GM12875 (cell line): ENCODE data around the gene CDHR4.
"Not testable (repeated sequence)": the region's sequence is repeated elsewhere in the genome, so short reads cannot be mapped to it uniquely, and the experiment has no call there.

ENCODE experiments used
- H3K4me3 ChIP-seq: one replicate; pipeline ENCODE4 v1.5.1; 2011; ENCODE audit warnings: low read depth, low read length, control low read depth
- CTCF ChIP-seq: IDR thresholded peaks from 2 replicates; pipeline ENCODE4 v1.5.1; 2011; ENCODE audit warnings: low read depth, mild to moderate bottlenecking, control low read depth, inconsistent platforms, low read length, moderate library complexity, borderline replicate concordance; ENCODE audit not compliant: insufficient read depth

The CDHR4 gene

GRCh38 chr3:49759226-49759625, 40.4 kb downstream of the CDHR4 start:
- H3K4me3 ChIP-seq: no peak overlapping the region
- TF ChIP-seq CTCF: no peak

- no peak overlapping the region for H3K4me3 ChIP-seq
- no peak for TF ChIP-seq CTCF
Observed at GRCh38 chr3:49757197-49757596, 42.5 kb downstream of the CDHR4 start.

GRCh38 chr3:49756036-49756435, 43.6 kb downstream of the CDHR4 start:
- no peak overlapping the region for H3K4me3 ChIP-seq
- TF ChIP-seq CTCF: no peak

- no peak for TF ChIP-seq CTCF
- no peak overlapping the region for H3K4me3 ChIP-seq
Observed at GRCh38 chr3:49754536-49754935, 45.1 kb downstream of the CDHR4 start.

GRCh38 chr3:49751501-49751900, 48.2 kb downstream of the CDHR4 start:
- TF ChIP-seq CTCF: no peak
- H3K4me3 ChIP-seq: no peak overlapping the region

- TF ChIP-seq CTCF: no peak
Observed at GRCh38 chr3:49750056-49750455, 49.6 kb downstream of the CDHR4 start.

GRCh38 chr3:49748874-49749273, 50.8 kb downstream of the CDHR4 start:
- H3K4me3 ChIP-seq: not testable (repeated sequence)

More at GRCh38 chr3:49750056-49750455, 49.6 kb downstream of the CDHR4 start:
- H3K4me3 ChIP-seq: no peak overlapping the region
